B cell (primary cell): ENCODE measurements around the gene FGF8. TPM values are rescaled to one million over a fixed set of nuclear protein-coding genes. Genes with fewer than 3 reads are reported as not detected.

Source experiments
- ATAC-seq: fragments of 200-7000 bp; cut with Tn5 transposase; one replicate; pipeline ENCODE4 v1.10.0; 2021; ENCODE audit warnings: low read depth, mild to moderate bottlenecking, moderate number of reproducible peaks, moderate library complexity
- CTCF ChIA-PET: fragments of 350-600 bp; sonication (Branson Sonifier 250); formaldehyde crosslinking; loops from one replicate; lab custom pipeline; 2021; ENCODE audit warnings: antibody characterized with exemption, inconsistent platforms; lab: Charles Lee
- POLR2A ChIA-PET: fragments of 350-600 bp; sonication (Branson Sonifier 250); formaldehyde crosslinking; loops from one replicate; lab custom pipeline; 2021; ENCODE audit warnings: antibody characterized with exemption; lab: Charles Lee
- DNase-seq: peaks from one replicate; pipeline ENCODE4 v3.0.0; 2013
- H2AFZ ChIP-seq: 2 replicates; pipeline ENCODE4 v1.6.1; 2012; ENCODE audit warnings: mild to moderate bottlenecking, low read depth, low read length; ENCODE audit not compliant: insufficient read depth, poor library complexity, severe bottlenecking
- H3K27ac ChIP-seq, 2 donors: 1 replicate in 1 of 2; 2 replicates in 1 of 2; pipeline ENCODE4 v1.5.1; 2012 to 2013; ENCODE audit warnings: low read length in 2 of 2, mild to moderate bottlenecking in 2 of 2, moderate library complexity in 1 of 2
- H3K27me3 ChIP-seq, 4 experiments: fragments of 200-600 bp in 1 of 4; sonication (generic) in 1 of 4; replicated peaks in 1 of 4; 1 replicate in 2 of 4; 2 replicates in 2 of 4; pipeline versions ENCODE4 v1.6.1 to v1.7.0; 2013 to 2016; ENCODE audit warnings: low read length in 3 of 4, mild to moderate bottlenecking in 2 of 4, mixed read lengths in 1 of 4, moderate library complexity in 1 of 4; ENCODE audit not compliant: insufficient read depth in 4 of 4, control insufficient read depth in 3 of 4; ENCODE audit errors: control extremely low read depth in 1 of 4
- H3K36me3 ChIP-seq, 2 experiments: replicated peaks in 1 of 2; 1 replicate in 1 of 2; 2 replicates in 1 of 2; pipeline versions ENCODE4 v1.6.1 to v1.7.1; 2013; ENCODE audit warnings: low read length in 1 of 2; ENCODE audit not compliant: insufficient read depth in 2 of 2, control insufficient read depth in 1 of 2; ENCODE audit errors: control extremely low read depth in 1 of 2, extremely low read depth in 1 of 2
- H3K4me1 ChIP-seq, 2 donors: fragments of 200-600 bp in 1 of 2; sonication (generic) in 1 of 2; 1 replicate in 1 of 2; 2 replicates in 1 of 2; pipeline versions ENCODE4 v1.5.1 to v1.6.1; 2013 to 2017; ENCODE audit warnings: low read length in 2 of 2; ENCODE audit not compliant: control insufficient read depth in 2 of 2, insufficient read depth in 2 of 2
- H3K4me2 ChIP-seq: replicated peaks from 2 replicates; pipeline ENCODE3; 2012; ENCODE audit warnings: mild to moderate bottlenecking, low read depth, low read length; ENCODE audit not compliant: poor library complexity, severe bottlenecking
- H3K4me3 ChIP-seq, 5 experiments: fragments of 200-600 bp in 1 of 5; sonication (generic) in 1 of 5; 1 replicate in 3 of 5; 2 replicates in 2 of 5; pipeline versions ENCODE4 v1.5.1 to v1.7.0; 2011 to 2016; ENCODE audit warnings: low read length in 4 of 5, mild to moderate bottlenecking in 4 of 5, low read depth in 2 of 5, control low read depth in 1 of 5, moderate library complexity in 1 of 5; ENCODE audit not compliant: insufficient read depth in 1 of 5; ENCODE audit errors: control extremely low read depth in 1 of 5, extremely low read depth in 1 of 5
- H3K79me2 ChIP-seq: fragments of 200-600 bp; sonication (generic); one replicate; pipeline ENCODE4 v1.6.0; 2016; ENCODE audit warnings: low read length; ENCODE audit not compliant: control insufficient read depth, insufficient read depth
- H3K9ac ChIP-seq: fragments of 200-600 bp; sonication (generic); 2 replicates; pipeline ENCODE4 v1.6.1; 2017; ENCODE audit warnings: mild to moderate bottlenecking, low read length, moderate library complexity
- H3K9me3 ChIP-seq, 3 donors: one replicate each; pipeline versions ENCODE4 v1.6.1 to v1.7.1; 2013; ENCODE audit warnings: low read length in 2 of 3; ENCODE audit not compliant: control insufficient read depth in 2 of 3, insufficient read depth in 1 of 3; ENCODE audit errors: control extremely low read depth in 1 of 3
- H4K20me1 ChIP-seq: 2 replicates; pipeline ENCODE4 v1.6.0; 2012; ENCODE audit warnings: mild to moderate bottlenecking, low read length; ENCODE audit not compliant: insufficient read depth, control insufficient read depth, poor library complexity, severe bottlenecking
- H3K27ac Mint-ChIP-seq: one replicate; pipeline ENCODE4 v1.8.0; 2021; ENCODE audit warnings: mixed read lengths
- H3K27me3 Mint-ChIP-seq: one replicate; pipeline ENCODE4 v1.8.0; 2021; ENCODE audit warnings: mixed read lengths
- H3K4me1 Mint-ChIP-seq: one replicate; pipeline ENCODE4 v1.8.0; 2021; ENCODE audit warnings: mixed read lengths
- H3K4me3 Mint-ChIP-seq: one replicate; pipeline ENCODE4 v1.8.0; 2021; ENCODE audit warnings: mixed read lengths
- H3K9me3 Mint-ChIP-seq: one replicate; pipeline ENCODE4 v1.8.0; 2022; ENCODE audit warnings: mixed read lengths; ENCODE audit not compliant: insufficient read depth
- CTCF ChIP-seq: fragments of 200-600 bp; IDR thresholded peaks from one replicate; pipeline ENCODE4 v1.8.0; 2022; ENCODE audit warnings: antibody characterized with exemption, mild to moderate bottlenecking
- EZH2 ChIP-seq: IDR thresholded peaks from 2 replicates; pipeline ENCODE4 v1.6.1; 2012; ENCODE audit warnings: borderline replicate concordance, low read depth, mild to moderate bottlenecking, moderate library complexity, low read length; ENCODE audit not compliant: insufficient read depth, poor library complexity, severe bottlenecking
- WGBS: methylation state at CpG from one replicate; pipeline ENCODE4 v1.1.5; 2013; ENCODE audit warnings: missing lambda C conversion rate; ENCODE audit not compliant: insufficient coverage; 5-methylcytosine and 5-hydroxymethylcytosine counted together
- intact Hi-C: fragments of 100-400 bp; cut with micrococcal nuclease; formaldehyde crosslinking; loops from one replicate; pipeline ENCODE4 v1.10.0; 2022
- polyA plus RNA-seq: library from polyadenylated mRNA; depleted of rRNA; stranded (reverse); fragments of >200 nt; gene quantifications from 2 replicates; pipeline ENCODE4 v1.2.3, GENCODE V29; 2012
- total RNA-seq, 2 donors: library from RNA; stranded (reverse); fragments of 120-200 nt in 1 of 2; gene quantifications; 1 replicate in 1 of 2; 2 replicates in 1 of 2; pipeline versions ENCODE4 v1.2.3 to v1.2.4, GENCODE V29; 2013 to 2022

The FGF8 gene
- total and polyA plus RNA-seq, 2 donors (not counting 1 experiment from before 2014, with no cell fraction given), result not detected

GRCh38 chr10:101748496-101748895 is 27.4 kb downstream of the FGF8 start:
- Mint-ChIP-seq H3K4me3 (no peak overlapping the region), H3K9me3 (no peaks in the 10 kb centered on the region), H3K27ac (no peak overlapping the region), H3K4me1 (no peaks in the 10 kb centered on the region), H3K27me3 (peaks cover 17% of the 10 kb centered on the region)
- no peaks in the 10 kb centered on the region for H3K9me3 ChIP-seq
- no peak for ATAC-seq
- no peak overlapping the region for H3K27ac ChIP-seq
- H4K20me1 ChIP-seq, result no peaks in the 10 kb centered on the region
- no peak for TF ChIP-seq EZH2
- TF ChIP-seq CTCF, result no peak
- peaks cover 0 to 5% (median 2%) of the 10 kb centered on the region in 4 experiments for H3K27me3 ChIP-seq
- no peak overlapping the region for H3K4me3 ChIP-seq
- intact Hi-C loops, result no loop called here
- H3K4me2 ChIP-seq, result no peak overlapping the region
- no peak for DNase-seq
- ChIA-PET POLR2A (no interaction called here), CTCF (no interaction called here)
- WGBS, result 100% methylated on average over 1 of the region's 3 CpGs
- no peaks in the 10 kb centered on the region for H3K36me3 ChIP-seq
- H3K79me2 ChIP-seq, result no peaks in the 10 kb centered on the region
- no peak overlapping the region for H3K9ac ChIP-seq
- no peak overlapping the region for H2AFZ ChIP-seq
- H3K4me1 ChIP-seq, result no peaks in the 10 kb centered on the region

GRCh38 chr10:101745074-101745696 is 30.7 kb downstream of the FGF8 start:
- no peaks in the 10 kb centered on the region for H3K9me3 Mint-ChIP-seq
- no peaks in the 10 kb centered on the region for H3K79me2 ChIP-seq
- TF ChIP-seq EZH2 (no peak), CTCF (no peak)
- H3K4me1 Mint-ChIP-seq, result no peaks in the 10 kb centered on the region
- H3K4me2 ChIP-seq, result no peak overlapping the region
- no peak overlapping the region for H3K27ac Mint-ChIP-seq
- intact Hi-C loops, result no loop called here
- H4K20me1 ChIP-seq, result no peaks in the 10 kb centered on the region
- H2AFZ ChIP-seq, result no peak overlapping the region
- ATAC-seq (no peak), DNase-seq (no peak)
- no peak overlapping the region for H3K27ac ChIP-seq
- ChIA-PET CTCF (no interaction called here), POLR2A (no interaction called here)
- H3K9me3 ChIP-seq, result peaks cover 0 to 3% (median 0%) of the 10 kb centered on the region in 3 donors
- peaks cover 0 to 17% (median under 1%) of the 10 kb centered on the region in 4 experiments for H3K27me3 ChIP-seq
- no peak overlapping the region for H3K4me3 Mint-ChIP-seq
- H3K4me3 ChIP-seq, result no peak overlapping the region
- H3K27me3 Mint-ChIP-seq, result peaks cover 21% of the 10 kb centered on the region
- no peak overlapping the region for H3K9ac ChIP-seq
- WGBS, result 84% methylated on average over 8 of the region's 9 CpGs
- no peaks in the 10 kb centered on the region for H3K4me1 ChIP-seq
- no peaks in the 10 kb centered on the region for H3K36me3 ChIP-seq
